Lower leg skin (tissue), 4 donors: ENCODE measurements around the gene CCDC39. TPM values are rescaled to one million over a fixed set of nuclear protein-coding genes. Genes with fewer than 3 reads are reported as not detected.

ENCODE experiments used
- DNase-seq, 2 donors: peaks; one replicate each; pipeline ENCODE4 v3.0.0-alpha.2; 2019; ENCODE audit warnings: low spot score in 2 of 2
- H3K4me3 ChIP-seq: fragments of 200-600 bp; sonication (generic); 2 replicates; pipeline ENCODE4 v1.5.1; 2017; ENCODE audit warnings: mild to moderate bottlenecking, low read depth; ENCODE audit not compliant: poor library complexity, severe bottlenecking
- POLR2A ChIP-seq, 2 donors: fragments of 450-650 bp; IDR thresholded peaks; one replicate each; pipeline ENCODE4 v1.6.1; 2016 to 2017; ENCODE audit warnings: antibody characterized with exemption in 2 of 2, mild to moderate bottlenecking in 1 of 2, moderate library complexity in 1 of 2
- WGBS, 2 donors: methylation state at CpG; one replicate each; pipeline ENCODE4 v1.1.5; 2018; 5-methylcytosine and 5-hydroxymethylcytosine counted together
- intact Hi-C: fragments of 100-400 bp; cut with DNase I; formaldehyde crosslinking; loops from one replicate; pipeline ENCODE4 v1.15.0; 2023; ENCODE audit warnings: low total_unique reads
- total RNA-seq, 4 donors: library from RNA; depleted of rRNA; stranded (reverse); fragments of >200 nt; gene quantifications; one replicate each; pipeline ENCODE4 v1.1.0, GENCODE V29; 2016
- TF ChIP-seq, protein P1 (sequence below), 3 donors: fragments of 450-650 bp; IDR thresholded peaks; one replicate each; pipeline ENCODE4 v1.5.1; 2016; ENCODE audit warnings: antibody characterized with exemption in 3 of 3, mild to moderate bottlenecking in 3 of 3, moderate library complexity in 2 of 3

CCDC39 gene
- total RNA-seq, 4 donors from 2014 or later = 0.13 TPM; not detected in 3

DNA sequence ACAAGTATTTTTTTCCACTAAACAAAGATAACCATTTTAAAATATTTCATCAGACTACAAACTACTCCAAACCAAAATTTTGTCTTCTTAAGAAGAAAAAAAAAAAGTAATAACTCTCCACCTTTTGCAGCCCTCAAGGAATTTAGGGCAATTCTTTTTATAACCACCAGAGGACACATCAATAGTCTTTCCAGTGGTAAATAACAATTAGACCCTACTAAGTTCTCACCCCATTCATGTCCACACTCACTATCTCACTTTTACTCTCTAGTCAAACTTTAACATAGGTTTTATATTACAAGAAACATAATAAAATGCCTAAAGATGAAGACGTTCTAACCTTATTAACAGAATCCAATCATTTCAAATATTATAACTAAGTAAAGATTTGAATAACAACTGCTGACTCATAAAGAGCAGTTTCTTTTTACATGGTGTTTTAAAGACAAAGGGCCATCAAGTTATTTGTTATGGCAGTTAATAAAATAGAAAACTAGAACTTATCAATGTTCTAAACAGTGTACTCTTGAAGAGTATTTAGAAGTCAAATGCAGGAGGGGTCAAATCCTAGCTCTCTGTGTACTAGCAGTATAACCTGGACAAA lies 33.0 kb downstream of the CCDC39 start:
- no peak for DNase-seq
- no peak overlapping the region for H3K4me3 ChIP-seq
- intact Hi-C loops = no loop called here
- TF ChIP-seq POLR2A (IDR thresholded peaks at IDR 0.05) = no peak
- TF ChIP-seq, protein P1, sequence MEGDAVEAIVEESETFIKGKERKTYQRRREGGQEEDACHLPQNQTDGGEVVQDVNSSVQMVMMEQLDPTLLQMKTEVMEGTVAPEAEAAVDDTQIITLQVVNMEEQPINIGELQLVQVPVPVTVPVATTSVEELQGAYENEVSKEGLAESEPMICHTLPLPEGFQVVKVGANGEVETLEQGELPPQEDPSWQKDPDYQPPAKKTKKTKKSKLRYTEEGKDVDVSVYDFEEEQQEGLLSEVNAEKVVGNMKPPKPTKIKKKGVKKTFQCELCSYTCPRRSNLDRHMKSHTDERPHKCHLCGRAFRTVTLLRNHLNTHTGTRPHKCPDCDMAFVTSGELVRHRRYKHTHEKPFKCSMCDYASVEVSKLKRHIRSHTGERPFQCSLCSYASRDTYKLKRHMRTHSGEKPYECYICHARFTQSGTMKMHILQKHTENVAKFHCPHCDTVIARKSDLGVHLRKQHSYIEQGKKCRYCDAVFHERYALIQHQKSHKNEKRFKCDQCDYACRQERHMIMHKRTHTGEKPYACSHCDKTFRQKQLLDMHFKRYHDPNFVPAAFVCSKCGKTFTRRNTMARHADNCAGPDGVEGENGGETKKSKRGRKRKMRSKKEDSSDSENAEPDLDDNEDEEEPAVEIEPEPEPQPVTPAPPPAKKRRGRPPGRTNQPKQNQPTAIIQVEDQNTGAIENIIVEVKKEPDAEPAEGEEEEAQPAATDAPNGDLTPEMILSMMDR (IDR thresholded peaks at IDR 0.05) = no peak
- 20 to 33% methylated on average over 1 of the region's 1 CpG for WGBS, 2 donors

DNA sequence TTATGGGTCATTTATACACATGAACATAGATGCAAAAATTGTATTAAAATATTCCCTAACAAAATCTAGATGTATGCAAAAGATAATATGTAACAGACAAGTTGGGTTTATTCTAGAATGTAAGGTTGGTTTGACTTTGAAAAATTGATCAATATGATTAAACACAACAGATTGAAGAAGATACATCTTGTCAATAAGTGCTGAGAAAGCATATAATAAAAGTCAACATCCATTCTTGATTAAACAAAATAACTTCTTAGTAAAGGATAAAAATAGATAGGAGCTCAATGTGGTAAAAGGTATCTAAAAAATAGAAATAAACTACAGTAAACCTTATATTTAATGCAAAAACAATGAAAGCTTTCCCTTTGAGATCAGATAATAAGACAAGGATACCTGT lies 38.3 kb downstream of the CCDC39 start:
- H3K4me3 ChIP-seq = no peak overlapping the region
- intact Hi-C loops = no loop called here
- TF ChIP-seq, protein P1 (IDR thresholded peaks at IDR 0.05) = no peak
- TF ChIP-seq POLR2A (IDR thresholded peaks at IDR 0.05) = no peak
- DNase-seq = no peak

DNA sequence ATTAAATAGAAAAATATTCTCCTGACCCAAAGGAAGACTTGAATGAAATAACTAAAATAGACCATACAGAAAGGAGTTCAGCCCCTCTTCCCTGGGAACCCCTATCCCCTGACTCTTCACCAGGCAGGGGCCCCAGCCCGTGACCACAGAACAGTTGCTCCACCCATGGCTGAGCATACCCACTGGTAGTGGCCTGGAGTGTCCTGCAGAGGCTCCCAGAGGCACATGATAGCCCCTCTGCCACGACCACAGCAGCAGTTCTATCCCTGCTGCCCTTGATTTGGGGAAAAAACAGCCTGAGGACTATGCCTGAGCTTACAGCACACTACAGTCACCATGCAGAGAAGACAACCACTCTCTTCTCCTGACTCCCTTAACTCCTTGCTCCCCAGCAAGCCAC lies 45.6 kb downstream of the CCDC39 start:
- intact Hi-C loops = no loop called here
- no peak for DNase-seq
- no peak for TF ChIP-seq POLR2A (IDR thresholded peaks at IDR 0.05)
- 20 to 29% methylated on average over 2 of the region's 2 CpGs for WGBS, 2 donors
- no peak overlapping the region for H3K4me3 ChIP-seq

DNA sequence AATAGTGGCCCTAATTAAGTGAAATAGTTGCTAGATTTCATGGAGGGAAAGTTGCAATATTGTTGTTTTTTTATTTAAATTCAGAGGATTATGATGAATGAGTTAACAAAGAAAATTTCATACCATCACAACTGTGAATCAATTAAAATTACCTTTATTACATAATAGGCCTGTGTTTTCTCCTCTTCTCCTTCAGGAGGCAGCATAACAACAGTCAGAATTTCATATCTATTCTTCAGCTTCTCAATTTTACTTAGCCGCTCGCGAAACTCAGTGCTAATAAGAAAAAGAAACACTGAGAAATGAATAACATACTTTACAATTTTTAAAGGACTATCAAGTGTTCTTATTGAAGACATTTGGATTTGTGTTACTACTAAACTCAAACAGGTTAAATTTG lies 48.0 kb downstream of the CCDC39 start:
- H3K4me3 ChIP-seq = no peak overlapping the region
- no peak for TF ChIP-seq POLR2A (IDR thresholded peaks at IDR 0.05)
- TF ChIP-seq, protein P1 (IDR thresholded peaks at IDR 0.05) = no peak
- intact Hi-C loops = no loop called here
- no peak for DNase-seq
- 87 to 90% methylated on average over 3 of the region's 3 CpGs for WGBS, 2 donors

DNA sequence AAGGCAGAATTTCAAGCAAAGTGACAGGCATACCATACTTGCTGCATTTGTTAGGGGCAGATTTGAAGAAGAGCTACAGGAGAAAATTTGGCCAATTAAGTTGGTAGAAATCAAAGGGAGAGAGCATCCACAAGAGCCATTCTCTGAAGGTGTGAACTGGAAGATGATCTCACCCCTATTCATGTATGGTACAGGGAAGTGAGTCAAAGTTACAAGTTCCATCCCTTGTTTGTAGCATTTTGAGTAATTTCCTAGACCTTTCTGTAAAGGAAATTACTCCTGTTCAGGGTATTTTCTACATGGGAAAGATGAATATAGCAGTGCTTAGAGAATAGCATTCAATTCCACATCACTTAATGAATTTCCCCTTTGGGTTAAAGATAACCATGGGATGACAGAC lies 48.9 kb downstream of the CCDC39 start:
- TF ChIP-seq POLR2A (IDR thresholded peaks at IDR 0.05) = no peak
- TF ChIP-seq, protein P1 (IDR thresholded peaks at IDR 0.05) = no peak

DNA sequence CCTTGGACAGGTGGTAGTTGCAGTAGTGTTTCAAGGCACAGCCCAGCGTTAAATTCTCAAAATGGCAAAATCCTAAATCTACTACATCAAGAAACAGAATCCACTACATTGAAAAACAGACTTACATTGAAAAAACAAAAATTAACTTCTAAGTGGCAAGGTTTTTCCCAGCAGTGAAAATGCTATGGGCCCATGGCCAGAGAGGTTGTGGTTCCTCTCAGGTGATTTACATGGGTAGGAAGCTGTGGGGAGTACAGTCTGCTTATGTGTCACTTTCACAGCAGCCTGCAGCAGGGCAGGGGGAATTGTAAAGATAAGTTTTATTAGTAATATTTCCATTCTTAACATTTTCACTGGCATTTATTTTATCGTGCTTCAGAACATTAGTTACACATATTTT lies 52.4 kb downstream of the CCDC39 start:
- H3K4me3 ChIP-seq = no peak overlapping the region
- no peak for TF ChIP-seq POLR2A (IDR thresholded peaks at IDR 0.05)
- TF ChIP-seq, protein P1 (IDR thresholded peaks at IDR 0.05) = no peak
- 91 to 95% methylated on average over 2 of the region's 2 CpGs for WGBS, 2 donors
- intact Hi-C loops = no loop called here
- DNase-seq = no peak

More for the DNA sequence above, 48.9 kb downstream of the CCDC39 start:
- intact Hi-C loops = no loop called here
- no peak for DNase-seq
- H3K4me3 ChIP-seq = no peak overlapping the region
